ENCODE measurements around the gene SRC.
A peak's percentile ranks its signal among the peaks of the same experiment; 100 is the strongest.

Gene SRC

GRCh38 chr20:37407019-37407566 lies 61.2 kb downstream of the SRC start:
- Histone ChIP-seq H3K36me3 (ENCODE audit: low read length) (no peaks in the 10 kb centered on the region), H3K79me2 (ENCODE audit: insufficient read depth, low read length) (no peaks in the 10 kb centered on the region), H3K9me2 (replicated peaks; ENCODE audit: insufficient read depth, low read length) (no peaks in the 10 kb centered on the region), H3F3A (ENCODE audit: insufficient read depth) (no peaks in the 10 kb centered on the region), H3K4me2 (ENCODE audit: low read depth, low read length, poor library complexity, severe bottlenecking) (peak overlapping the region; percentile 54), H3K27me3 (ENCODE audit: low read length) (no peaks in the 10 kb centered on the region), H3K4me3 (ENCODE audit: insufficient read depth, low read length, poor library complexity, severe bottlenecking) (no peak overlapping the region), H3K9ac (ENCODE audit: low read length) (no peak overlapping the region), H4K20me1 (ENCODE audit: low read depth, low read length) (no peaks in the 10 kb centered on the region), H3K27ac (ENCODE audit: low read depth, low read length) (no peak overlapping the region), H2AFZ (ENCODE audit: low read depth, low read length, severe bottlenecking) (no peak overlapping the region), H3K9me3 (ENCODE audit: insufficient read depth, low read length) (no peaks in the 10 kb centered on the region)
- no peak for TF ChIP-seq EZH2phosphoT487 (conservative IDR thresholded peaks at IDR 0.05; ENCODE audit: low read length)
- TF ChIP-seq CTCF (IDR thresholded peaks at IDR 0.05; ENCODE audit: insufficient read depth, low read length, poor library complexity, severe bottlenecking) = no peak

- H3K9ac ChIP-seq (ENCODE audit: low read length) = no peak overlapping the region
- H4K20me1 ChIP-seq (ENCODE audit: low read depth, low read length) = no peaks in the 10 kb centered on the region
- H3K9me3 ChIP-seq (ENCODE audit: insufficient read depth, low read length) = no peaks in the 10 kb centered on the region
- H3F3A ChIP-seq (ENCODE audit: insufficient read depth) = no peaks in the 10 kb centered on the region
- H3K9me2 ChIP-seq (replicated peaks; ENCODE audit: insufficient read depth, low read length) = no peaks in the 10 kb centered on the region
- H3K79me2 ChIP-seq (ENCODE audit: insufficient read depth, low read length) = no peaks in the 10 kb centered on the region
- TF ChIP-seq EZH2phosphoT487 (conservative IDR thresholded peaks at IDR 0.05; ENCODE audit: low read length) = no peak
- no peak for TF ChIP-seq CTCF (IDR thresholded peaks at IDR 0.05; ENCODE audit: insufficient read depth, low read length, poor library complexity, severe bottlenecking)
- H3K36me3 ChIP-seq (ENCODE audit: low read length) = no peaks in the 10 kb centered on the region
- H2AFZ ChIP-seq (ENCODE audit: low read depth, low read length, severe bottlenecking) = no peak overlapping the region
- H3K27ac ChIP-seq (ENCODE audit: low read depth, low read length) = no peak overlapping the region
- no peak overlapping the region for H3K4me3 ChIP-seq (ENCODE audit: insufficient read depth, low read length, poor library complexity, severe bottlenecking)
- H3K4me2 ChIP-seq (ENCODE audit: low read depth, low read length, poor library complexity, severe bottlenecking) = no peak overlapping the region
- no peaks in the 10 kb centered on the region for H3K27me3 ChIP-seq (ENCODE audit: low read length)
Measured at GRCh38 chr20:37407573-37408002, 61.6 kb downstream of the SRC start.

- Histone ChIP-seq H2AFZ (ENCODE audit: low read depth, low read length, severe bottlenecking) (no peak overlapping the region), H4K20me1 (ENCODE audit: low read depth, low read length) (no peaks in the 10 kb centered on the region), H3F3A (ENCODE audit: insufficient read depth) (no peaks in the 10 kb centered on the region), H3K9me3 (ENCODE audit: insufficient read depth, low read length) (no peaks in the 10 kb centered on the region), H3K9me2 (replicated peaks; ENCODE audit: insufficient read depth, low read length) (no peaks in the 10 kb centered on the region), H3K4me3 (ENCODE audit: insufficient read depth, low read length, poor library complexity, severe bottlenecking) (no peak overlapping the region), H3K4me2 (ENCODE audit: low read depth, low read length, poor library complexity, severe bottlenecking) (no peak overlapping the region), H3K79me2 (ENCODE audit: insufficient read depth, low read length) (no peaks in the 10 kb centered on the region), H3K27me3 (ENCODE audit: low read length) (no peaks in the 10 kb centered on the region), H3K27ac (ENCODE audit: low read depth, low read length) (no peak overlapping the region), H3K9ac (ENCODE audit: low read length) (no peak overlapping the region), H3K36me3 (ENCODE audit: low read length) (no peaks in the 10 kb centered on the region)
- TF ChIP-seq EZH2phosphoT487 (conservative IDR thresholded peaks at IDR 0.05; ENCODE audit: low read length) = no peak
- no peak for TF ChIP-seq CTCF (IDR thresholded peaks at IDR 0.05; ENCODE audit: insufficient read depth, low read length, poor library complexity, severe bottlenecking)
Measured at GRCh38 chr20:37408302-37409193, 62.6 kb downstream of the SRC start.

Data from SU-DHL-6 (cell line).